Spinal cord (tissue), 10 donors: ENCODE measurements around the gene GNAI2. TPM values are rescaled to one million over a fixed set of nuclear protein-coding genes. Genes with fewer than 3 reads are reported as not detected.

Experiments used
- DNase-seq, 6 donors: peaks; one replicate each; pipeline versions ENCODE4 v3.0.0 to v3.0.0-alpha.2; 2013 to 2015; ENCODE audit warnings: low spot score in 6 of 6, low read depth in 4 of 6
- H3K27ac ChIP-seq: one replicate; pipeline ENCODE4 v1.5.1; 2013; ENCODE audit warnings: low read depth, low read length, control low read depth
- H3K27me3 ChIP-seq: one replicate; pipeline ENCODE4 v1.6.1; 2013; ENCODE audit warnings: low read length; ENCODE audit not compliant: control insufficient read depth, insufficient read depth
- H3K36me3 ChIP-seq: one replicate; pipeline ENCODE4 v1.6.1; 2013; ENCODE audit warnings: low read length; ENCODE audit not compliant: control insufficient read depth, insufficient read depth
- H3K4me1 ChIP-seq: one replicate; pipeline ENCODE4 v1.6.1; 2013; ENCODE audit warnings: low read length; ENCODE audit not compliant: control insufficient read depth, insufficient read depth
- H3K4me3 ChIP-seq: one replicate; pipeline ENCODE4 v1.5.1; 2013; ENCODE audit warnings: low read depth, low read length, control low read depth
- H3K9me3 ChIP-seq: one replicate; pipeline ENCODE4 v1.6.1; 2013; ENCODE audit warnings: low read length; ENCODE audit not compliant: control insufficient read depth, insufficient read depth
- WGBS: methylation state at CpG from one replicate; pipeline ENCODE4 v1.1.5; 2013; ENCODE audit warnings: missing lambda C conversion rate; ENCODE audit not compliant: insufficient coverage; 5-methylcytosine and 5-hydroxymethylcytosine counted together
- polyA plus RNA-seq, 2 donors: library from polyadenylated mRNA; unstranded; fragments of 120-200 nt; gene quantifications; one replicate each; pipeline ENCODE4 v1.2.1, GENCODE V29; 2013; ENCODE audit not compliant: insufficient read length in 2 of 2
- total RNA-seq, 2 donors: library from RNA; depleted of rRNA in 1 of 2; stranded (reverse); fragments of 120-200 nt in 1 of 2; fragments of >200 nt in 1 of 2; gene quantifications; one replicate each; pipeline versions ENCODE4 v1.2.3 to v1.2.4, GENCODE V29; 2013 to 2014
- donor health status: healthy.

The GNAI2 gene
- total and polyA plus RNA-seq, 4 donors = 123 to 308 (median 264) TPM

DNA sequence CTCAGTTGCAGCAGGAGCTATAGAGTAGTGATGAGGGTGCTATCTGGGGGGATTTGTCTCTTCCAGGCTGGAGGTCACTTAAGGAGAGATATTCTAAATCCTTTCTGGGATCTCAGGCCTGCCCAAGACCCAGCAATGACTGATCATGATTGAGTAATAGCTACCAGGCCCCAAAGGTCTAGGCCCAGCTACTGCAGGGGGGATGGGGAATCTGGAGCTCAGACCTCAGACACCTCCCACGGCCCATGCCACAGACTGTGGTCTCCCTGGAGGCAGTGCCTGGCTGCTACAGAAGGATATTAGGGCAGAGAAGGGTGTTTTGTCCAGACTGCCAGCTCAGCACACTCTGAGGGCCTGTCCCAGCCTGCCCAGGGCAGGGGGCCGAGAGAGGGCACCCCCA is 24.1 kb upstream of the GNAI2 start:
- Histone ChIP-seq H3K27ac (no peak overlapping the region), H3K27me3 (no peaks in the 10 kb centered on the region), H3K4me3 (no peak overlapping the region), H3K36me3 (peaks cover 35% of the 10 kb centered on the region), H3K4me1 (peaks cover 74% of the 10 kb centered on the region), H3K9me3 (no peaks in the 10 kb centered on the region)
- WGBS = 70% methylated on average over 2 of the region's 2 CpGs
- no peak for DNase-seq

DNA sequence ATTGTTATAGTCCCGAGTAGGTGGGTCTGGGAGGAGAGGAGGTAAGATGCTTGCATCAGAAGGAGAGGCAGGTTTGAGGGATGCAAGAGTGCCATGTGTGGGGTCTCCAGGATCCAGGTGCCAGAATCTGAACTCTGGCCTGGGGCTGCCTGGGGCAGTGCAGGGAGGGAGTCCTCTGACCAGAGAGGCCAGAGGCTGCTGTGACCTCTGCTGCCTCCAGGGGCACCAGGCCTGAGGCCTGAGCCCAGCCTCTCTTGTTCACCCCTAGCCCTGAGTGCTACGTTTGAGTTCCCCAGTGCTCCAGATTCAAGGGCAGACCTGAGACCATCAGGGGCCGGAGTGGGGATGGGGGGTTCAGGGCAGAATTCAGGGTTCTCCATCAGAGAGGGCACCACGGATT is 23.5 kb upstream of the GNAI2 start:
- no peak for DNase-seq
- no peak overlapping the region for H3K4me3 ChIP-seq
- peaks cover 68% of the 10 kb centered on the region for H3K4me1 ChIP-seq
- 76% methylated on average over 4 of the region's 4 CpGs for WGBS
- H3K27ac ChIP-seq = peak overlapping the region; percentile 84
- no peaks in the 10 kb centered on the region for H3K9me3 ChIP-seq
- H3K27me3 ChIP-seq = no peaks in the 10 kb centered on the region
- H3K36me3 ChIP-seq = peaks cover 37% of the 10 kb centered on the region

DNA sequence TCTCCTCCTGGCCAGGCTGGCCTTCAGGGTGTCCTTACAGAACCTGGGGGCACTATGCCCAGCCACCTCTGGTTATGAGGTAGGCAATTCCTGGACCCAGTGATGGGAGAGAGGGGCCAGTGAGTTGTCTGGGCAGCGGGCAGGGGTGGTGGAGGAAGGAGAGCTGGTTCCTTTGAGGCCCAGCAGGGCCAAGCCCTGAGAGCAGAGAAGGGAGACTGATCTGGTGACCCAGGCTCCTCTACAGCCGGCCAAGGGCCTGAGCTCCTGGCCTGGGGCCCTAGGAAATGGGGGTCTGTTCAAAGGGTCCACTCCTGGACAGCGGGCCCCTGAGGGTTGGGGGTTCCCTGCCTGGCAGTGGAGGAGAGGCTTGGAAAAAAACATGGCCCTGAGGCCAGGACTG is 23.0 kb upstream of the GNAI2 start:
- Histone ChIP-seq H3K27ac (peak overlapping the region; percentile 84), H3K4me3 (no peak overlapping the region), H3K9me3 (no peaks in the 10 kb centered on the region), H3K27me3 (no peaks in the 10 kb centered on the region), H3K36me3 (peaks cover 41% of the 10 kb centered on the region), H3K4me1 (peaks cover 64% of the 10 kb centered on the region)
- DNase-seq = no peak
- WGBS = 62% methylated on average over 2 of the region's 3 CpGs

DNA sequence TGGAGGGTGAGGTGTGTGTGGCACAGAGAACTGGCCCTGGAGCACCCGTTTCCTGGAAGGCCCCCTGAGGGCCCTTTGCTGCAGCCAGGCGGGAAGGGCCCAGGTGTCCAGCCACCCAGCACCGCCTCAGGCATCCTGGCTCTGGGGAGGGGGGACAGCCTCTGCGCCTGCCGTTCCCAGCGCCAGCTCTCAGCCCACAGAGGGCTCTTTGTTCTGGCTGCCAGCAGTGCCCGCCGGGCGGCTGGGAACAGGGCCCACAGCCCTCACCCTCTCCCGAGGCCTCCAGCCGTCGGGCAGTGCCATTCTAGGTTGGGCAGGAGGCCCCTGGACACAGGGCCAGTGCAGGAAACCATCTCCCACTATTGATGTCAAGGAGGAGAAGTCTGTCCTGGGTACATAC is 22.6 kb upstream of the GNAI2 start:
- peaks cover 60% of the 10 kb centered on the region for H3K4me1 ChIP-seq
- peak in 4 of 6 donors; percentile 31 to 91 (median 77) for DNase-seq
- H3K4me3 ChIP-seq = no peak overlapping the region
- peaks cover 44% of the 10 kb centered on the region for H3K36me3 ChIP-seq
- no peaks in the 10 kb centered on the region for H3K9me3 ChIP-seq
- 26% methylated on average over 12 of the region's 12 CpGs for WGBS
- H3K27ac ChIP-seq = peak overlapping the region; percentile 84
- no peaks in the 10 kb centered on the region for H3K27me3 ChIP-seq

DNA sequence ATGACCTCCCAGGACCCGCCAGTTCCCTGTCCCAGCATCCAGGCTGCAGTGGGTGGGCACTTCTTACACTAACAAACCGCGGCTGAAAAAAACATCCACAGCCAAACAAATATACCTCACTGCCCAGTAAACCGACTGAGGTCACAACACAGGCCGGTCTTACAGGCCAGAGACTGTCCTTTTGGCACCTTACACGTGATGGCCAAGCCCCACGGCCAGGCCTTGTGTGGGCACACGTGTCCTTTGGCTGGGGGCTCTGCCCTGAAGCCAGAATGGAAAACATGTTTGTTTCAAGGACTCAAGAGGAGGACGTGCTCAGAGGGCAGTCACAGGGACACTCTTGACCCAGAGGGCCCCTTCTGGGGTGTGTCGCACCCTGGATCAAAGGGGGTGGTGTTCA is 21.2 kb upstream of the GNAI2 start:
- Histone ChIP-seq H3K27me3 (no peaks in the 10 kb centered on the region), H3K36me3 (peaks cover 55% of the 10 kb centered on the region), H3K9me3 (no peaks in the 10 kb centered on the region), H3K4me1 (peaks cover 54% of the 10 kb centered on the region), H3K27ac (no peak overlapping the region), H3K4me3 (no peak overlapping the region)
- no peak for DNase-seq
- 81% methylated on average over 10 of the region's 10 CpGs for WGBS

DNA sequence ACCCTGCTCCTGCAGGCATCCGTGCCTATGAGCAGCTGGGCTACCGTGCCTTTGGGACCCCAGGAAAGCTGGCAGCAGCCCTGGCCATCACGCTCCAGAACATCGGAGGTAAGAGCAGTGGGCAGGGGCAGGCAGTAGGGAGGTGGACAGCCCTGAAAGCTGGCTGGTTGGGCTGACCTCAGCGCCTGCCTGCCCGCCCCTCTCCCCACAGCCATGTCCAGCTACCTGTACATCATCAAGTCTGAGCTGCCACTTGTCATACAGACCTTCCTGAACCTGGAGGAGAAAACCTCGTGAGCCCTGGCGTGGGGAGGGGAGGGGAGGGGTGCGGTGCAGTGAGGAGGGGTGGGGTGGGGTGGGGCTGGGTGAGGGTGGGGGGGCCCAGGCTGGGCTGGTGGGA is 20.5 kb upstream of the GNAI2 start:
- no peaks in the 10 kb centered on the region for H3K9me3 ChIP-seq
- no peak overlapping the region for H3K27ac ChIP-seq
- no peaks in the 10 kb centered on the region for H3K27me3 ChIP-seq

DNA sequence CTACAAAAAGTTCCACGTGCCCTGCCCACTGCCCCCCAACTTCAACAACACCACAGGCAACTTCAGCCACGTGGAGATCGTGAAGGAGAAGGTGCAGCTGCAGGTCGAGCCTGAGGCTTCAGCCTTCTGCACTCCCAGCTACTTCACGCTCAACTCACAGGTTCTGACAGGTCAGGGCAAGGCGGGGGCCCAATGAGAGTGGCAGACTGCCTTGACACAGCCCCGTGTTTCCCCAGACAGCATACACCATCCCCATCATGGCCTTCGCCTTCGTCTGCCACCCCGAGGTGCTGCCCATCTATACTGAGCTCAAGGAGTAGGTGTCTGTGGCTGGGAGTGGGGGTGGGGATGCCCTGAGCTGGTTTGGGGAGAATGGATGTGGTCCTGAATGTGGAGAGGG is 18.3 kb upstream of the GNAI2 start:
- no peak overlapping the region for H3K4me3 ChIP-seq
- no peak for DNase-seq
- H3K4me1 ChIP-seq = peaks cover 57% of the 10 kb centered on the region
- H3K27ac ChIP-seq = no peak overlapping the region
- peaks cover 61% of the 10 kb centered on the region for H3K36me3 ChIP-seq
- H3K27me3 ChIP-seq = no peaks in the 10 kb centered on the region
- 79% methylated on average over 6 of the region's 10 CpGs for WGBS
- no peaks in the 10 kb centered on the region for H3K9me3 ChIP-seq

More for the DNA sequence above, 20.5 kb upstream of the GNAI2 start:
- DNase-seq = no peak
- H3K36me3 ChIP-seq = peaks cover 62% of the 10 kb centered on the region
- 61% methylated on average over 4 of the region's 9 CpGs for WGBS
- H3K4me1 ChIP-seq = peaks cover 56% of the 10 kb centered on the region
- no peak overlapping the region for H3K4me3 ChIP-seq

DNA sequence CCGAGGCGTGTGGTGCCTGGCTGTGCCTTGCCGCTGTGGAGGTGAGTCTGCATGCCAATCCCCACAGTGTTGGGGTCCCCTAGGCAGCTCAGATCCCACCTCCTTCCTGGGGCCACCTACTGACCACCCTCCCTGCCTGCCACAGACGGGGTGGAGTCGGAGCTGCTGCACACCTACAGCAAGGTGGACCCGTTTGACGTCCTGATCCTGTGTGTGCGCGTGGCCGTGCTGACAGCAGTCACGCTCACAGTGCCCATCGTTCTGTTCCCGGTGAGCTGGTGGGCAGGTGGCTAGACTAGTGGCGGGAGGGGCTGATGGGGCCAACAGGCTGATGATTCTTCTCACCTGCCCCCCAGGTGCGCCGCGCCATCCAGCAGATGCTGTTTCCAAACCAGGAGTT is 17.6 kb upstream of the GNAI2 start:
- H3K27ac ChIP-seq = no peak overlapping the region
- H3K9me3 ChIP-seq = no peaks in the 10 kb centered on the region
- DNase-seq = no peak
- peaks cover 50% of the 10 kb centered on the region for H3K4me1 ChIP-seq
- H3K27me3 ChIP-seq = no peaks in the 10 kb centered on the region
- no peak overlapping the region for H3K4me3 ChIP-seq
- 94% methylated on average over 17 of the region's 17 CpGs for WGBS
- H3K36me3 ChIP-seq = peaks cover 58% of the 10 kb centered on the region

DNA sequence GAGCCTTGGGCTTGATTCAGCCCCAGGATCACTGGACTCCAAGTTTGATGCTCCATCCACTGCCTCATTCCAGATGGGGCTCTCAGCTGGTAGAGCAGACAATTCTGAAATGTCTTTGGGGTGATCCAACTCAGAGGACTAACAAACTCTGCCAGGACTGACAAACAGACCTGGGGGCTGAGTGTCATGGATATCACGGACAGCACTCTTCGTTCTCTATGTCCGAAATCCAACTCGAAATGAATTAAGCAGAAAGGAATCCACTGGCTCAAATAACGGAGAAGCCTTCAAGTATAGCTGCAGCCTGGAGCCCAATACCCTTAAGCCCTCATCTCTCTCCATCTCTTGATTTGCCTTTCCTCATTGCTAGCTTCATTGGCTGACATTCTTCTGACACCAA is 16.7 kb upstream of the GNAI2 start:
- Histone ChIP-seq H3K4me3 (no peak overlapping the region), H3K9me3 (no peaks in the 10 kb centered on the region), H3K4me1 (peaks cover 41% of the 10 kb centered on the region), H3K36me3 (peaks cover 52% of the 10 kb centered on the region), H3K27me3 (no peaks in the 10 kb centered on the region), H3K27ac (no peak overlapping the region)
- DNase-seq = no peak
- WGBS = 95% methylated on average over 5 of the region's 5 CpGs

DNA sequence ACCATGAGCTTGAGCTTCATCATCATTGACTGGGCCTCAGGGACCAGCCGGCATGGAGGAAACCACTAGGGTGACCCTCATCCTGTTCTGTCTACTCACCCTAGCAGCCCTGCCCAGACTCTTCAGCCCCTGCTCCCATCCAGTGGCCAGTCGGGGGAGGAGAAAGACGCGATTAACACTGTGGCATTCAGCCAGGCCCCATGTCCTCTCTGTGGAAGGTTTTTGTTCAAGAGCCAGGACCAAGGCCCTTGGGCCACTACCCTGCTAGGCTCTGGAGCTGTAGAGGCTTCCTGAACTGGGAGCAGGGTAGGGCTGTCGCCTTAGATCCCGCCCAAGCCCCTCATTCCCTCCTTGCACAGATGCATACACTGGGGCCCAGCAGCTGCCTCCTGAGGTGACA is 15.9 kb upstream of the GNAI2 start:
- Histone ChIP-seq H3K36me3 (peaks cover 47% of the 10 kb centered on the region), H3K27ac (peak overlapping the region; percentile 61), H3K9me3 (no peaks in the 10 kb centered on the region), H3K27me3 (no peaks in the 10 kb centered on the region), H3K4me1 (peaks cover 33% of the 10 kb centered on the region), H3K4me3 (no peak overlapping the region)
- WGBS = 59% methylated on average over 6 of the region's 6 CpGs
- DNase-seq = peak in 2 of 6 donors; percentile 20 to 52
